SK-MEL-5 (cell line): ENCODE results near the gene HAAO. TPM values are rescaled to one million over a fixed set of nuclear protein-coding genes. Genes with fewer than 3 reads are reported as not detected.

Experiments
- DNase-seq: peaks from one replicate; pipeline ENCODE4 v3.0.0-alpha.2; 2016; ENCODE audit warnings: low read depth, low spot score
- in situ Hi-C: cut with HindIII; loops from 2 replicates; pipeline ENCODE4 v1.10.0; 2016; ENCODE audit warnings: low sequenced_read_pairs, high pct_unique_total_duplicates, low pct_unique_long_range_greater_than_20kb
- total RNA-seq: library from RNA; depleted of rRNA; stranded (reverse); fragments of >200 nt; shearing (Covaris generic); gene quantifications from 2 replicates; pipeline ENCODE4 v1.2.3, GENCODE V29; 2014

HAAO gene
- total RNA-seq, 1 experiment from 2014 or later: not detected

DNA sequence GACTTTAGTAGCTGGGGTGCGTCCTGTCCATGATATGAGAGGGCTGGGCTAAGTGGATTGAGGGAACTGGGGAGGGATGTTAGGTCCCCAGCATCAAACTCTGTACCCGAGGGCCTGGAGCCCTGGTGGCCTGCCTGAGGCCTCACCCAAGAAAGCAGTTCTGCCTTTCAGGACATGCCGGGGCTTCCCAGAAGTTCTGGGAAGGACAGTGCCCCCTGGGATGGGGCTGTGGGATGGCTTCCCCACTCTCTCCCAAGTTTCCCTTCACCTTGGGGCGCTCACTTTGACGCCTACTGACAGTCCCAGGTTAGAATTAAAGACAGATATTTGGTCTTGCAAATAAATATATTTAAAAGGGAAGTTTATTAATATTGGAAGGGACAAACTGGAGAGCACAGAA, 30.2 kb downstream of the HAAO start:
- in situ Hi-C loops: no loop called here
- no peak for DNase-seq

GRCh38 chr2:42761554-42761953, 30.8 kb downstream of the HAAO start:
- in situ Hi-C loops: no loop called here
- DNase-seq: no peak

GRCh38 chr2:42758751-42759150, 33.6 kb downstream of the HAAO start:
- no peak for DNase-seq
- in situ Hi-C loops: no loop called here

- no peak for DNase-seq
- in situ Hi-C loops: no loop called here
Measured at GRCh38 chr2:42757981-42758740, 34.2 kb downstream of the HAAO start.

GRCh38 chr2:42756966-42757513, 35.3 kb downstream of the HAAO start:
- DNase-seq: no peak
- in situ Hi-C loops: no loop called here

DNA sequence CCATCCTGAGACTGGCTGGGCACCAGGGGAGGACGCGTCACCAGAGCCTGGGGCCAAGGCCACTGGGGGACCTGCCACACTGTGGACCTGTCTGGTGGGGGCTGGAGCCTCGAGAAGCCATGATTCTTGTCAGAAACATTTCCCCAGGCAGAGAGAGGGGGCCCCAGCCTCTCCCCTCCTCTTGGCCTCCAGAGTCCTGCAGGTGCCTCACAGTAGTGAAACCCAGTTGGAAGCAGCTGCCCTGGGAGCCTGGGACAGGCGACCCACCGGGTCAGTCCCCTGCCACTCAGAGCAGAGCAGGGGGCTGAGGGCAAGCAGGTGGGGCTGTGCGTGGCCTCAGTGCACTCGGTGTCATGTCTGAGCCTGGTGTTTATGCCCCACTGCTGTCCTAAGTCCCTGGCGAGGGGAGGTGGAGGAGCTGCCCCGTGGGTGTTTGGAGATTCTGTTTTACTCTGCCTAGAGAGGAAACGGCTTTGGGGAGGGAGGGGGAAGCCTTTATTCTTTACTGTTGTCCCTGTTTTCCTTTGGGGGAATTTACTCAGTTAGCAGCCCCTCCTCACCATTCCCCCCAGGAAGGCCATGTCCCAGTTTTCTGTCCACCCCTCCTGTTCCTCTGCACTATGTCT, 36.1 kb downstream of the HAAO start:
- in situ Hi-C loops: no loop called here
- no peak for DNase-seq

DNA sequence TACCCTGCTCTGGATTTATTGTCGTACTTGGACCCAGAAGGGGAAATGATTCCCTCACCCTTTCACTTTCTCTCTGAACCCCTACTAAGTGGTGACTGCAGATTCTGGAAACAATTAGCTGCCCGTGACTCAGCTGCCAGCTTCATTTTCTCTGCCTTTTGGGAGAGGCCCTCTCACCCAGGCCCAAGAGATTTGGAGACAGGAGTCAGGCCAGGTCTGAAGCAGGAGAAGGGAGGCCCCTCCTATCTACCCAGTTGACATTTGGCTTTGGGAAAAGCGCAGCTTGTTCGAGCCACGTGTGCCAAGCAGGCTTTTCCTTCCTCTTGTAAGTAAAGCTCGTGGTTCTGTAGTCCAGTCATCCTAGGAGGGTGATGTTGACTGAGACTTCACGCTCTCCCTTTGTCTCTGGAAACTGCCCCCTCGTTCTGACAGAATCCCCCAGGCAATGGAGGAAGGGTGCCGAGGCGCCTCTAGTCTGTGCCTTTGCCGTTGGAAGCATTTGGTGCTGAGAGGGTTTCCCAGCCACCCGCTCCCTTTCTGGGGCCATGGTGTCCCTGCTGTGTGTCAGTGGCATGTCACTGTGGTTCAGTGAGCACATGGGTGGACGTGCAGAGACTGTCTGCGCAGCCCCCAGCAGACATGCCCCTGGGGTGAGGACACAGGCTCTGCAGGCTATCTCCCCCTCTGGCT, 37.0 kb downstream of the HAAO start:
- no peak for DNase-seq
- in situ Hi-C loops: no loop called here

- in situ Hi-C loops: no loop called here
- DNase-seq: no peak
Measured at GRCh38 chr2:42754776-42755140, 37.6 kb downstream of the HAAO start.

- in situ Hi-C loops: no loop called here
- DNase-seq: no peak
Measured at GRCh38 chr2:42754021-42754775, 38.2 kb downstream of the HAAO start.

DNA sequence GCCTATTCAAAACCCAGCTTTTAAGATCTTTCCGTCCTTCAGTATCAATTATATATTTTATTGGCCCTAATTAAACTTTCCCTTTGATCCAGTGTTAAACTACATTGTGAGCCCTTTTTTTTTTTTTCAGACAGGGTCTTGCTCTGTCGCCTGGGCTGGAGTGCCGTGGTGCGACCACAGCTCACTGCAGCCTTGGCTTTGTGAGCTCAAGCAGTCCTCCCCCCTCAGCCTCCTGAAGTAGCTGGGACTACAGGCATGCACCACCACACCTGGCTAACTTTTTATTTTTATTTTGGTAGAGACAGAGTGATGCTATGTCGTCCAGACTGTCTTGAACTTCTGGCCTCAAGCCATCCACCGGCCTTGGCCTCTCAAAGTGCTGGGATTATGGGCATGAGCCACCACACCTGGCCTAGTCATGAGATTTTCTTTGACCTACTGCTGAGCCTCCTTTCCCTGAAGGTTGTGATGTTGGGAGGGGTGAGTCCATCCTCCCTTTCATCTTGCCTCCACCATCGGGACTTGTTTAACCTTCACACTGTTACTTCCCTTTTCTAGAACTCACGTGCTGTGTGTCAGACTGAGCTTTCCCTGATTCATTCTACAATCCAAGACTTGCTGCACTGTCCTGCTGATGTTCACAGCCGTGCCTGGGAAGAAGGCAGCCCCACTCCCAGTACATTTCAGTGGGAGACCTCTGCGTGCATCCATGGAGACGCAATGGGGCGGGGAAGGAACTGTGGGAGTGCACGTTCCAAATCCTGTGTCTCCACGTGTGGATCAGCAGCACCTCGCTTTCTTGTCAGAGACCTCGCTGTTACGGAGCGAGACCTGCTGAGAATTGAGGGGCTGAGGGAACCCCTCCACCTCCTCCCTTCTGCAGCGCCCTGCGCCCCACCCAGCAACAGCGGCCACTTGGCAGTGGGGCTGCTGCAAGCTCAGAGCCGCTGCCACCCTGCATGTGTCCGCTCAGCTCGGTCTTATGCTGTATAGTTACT, 39.3 kb downstream of the HAAO start:
- in situ Hi-C loops: no loop called here
- no peak for DNase-seq

DNA sequence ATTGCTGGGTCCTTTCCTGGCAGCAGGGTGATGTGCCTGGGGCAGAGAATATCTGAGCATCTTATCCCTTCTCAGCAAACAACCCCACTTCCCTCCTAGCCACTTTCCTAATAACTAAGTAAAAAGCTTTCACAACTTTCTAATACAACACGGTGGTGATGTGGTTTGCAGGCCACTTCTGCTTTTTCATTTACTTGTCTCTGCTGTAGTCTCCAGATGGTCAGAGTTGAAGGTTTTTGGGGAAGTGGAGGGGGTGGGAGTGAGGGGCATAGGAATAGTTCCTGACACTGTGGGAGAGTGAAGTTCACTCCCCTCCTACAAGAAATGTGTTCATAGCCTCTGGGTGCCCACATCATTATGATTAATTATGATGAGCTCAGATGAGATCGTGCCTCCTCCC, 40.1 kb downstream of the HAAO start:
- in situ Hi-C loops: no loop called here
- no peak for DNase-seq

DNA sequence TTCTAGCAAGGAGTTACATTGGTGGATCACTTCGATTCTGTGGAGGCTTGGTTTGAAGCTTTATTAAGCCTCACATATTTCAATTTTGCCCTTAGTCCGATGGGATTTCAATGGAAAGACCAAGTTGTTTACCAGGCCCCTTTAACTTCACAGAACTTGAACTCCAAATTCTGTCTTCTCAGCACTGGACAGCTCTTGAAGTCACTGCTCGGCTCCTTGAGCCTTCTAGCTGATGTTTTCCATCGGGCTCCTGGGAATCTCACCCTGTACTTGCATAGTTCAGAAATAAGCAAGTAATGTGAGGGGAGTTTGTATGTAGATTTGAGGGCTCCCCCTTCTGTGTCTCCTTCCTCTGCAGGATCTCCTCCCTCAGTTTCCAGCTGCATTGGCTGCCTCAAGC, 43.5 kb downstream of the HAAO start:
- no peak for DNase-seq
- in situ Hi-C loops: no loop called here

DNA sequence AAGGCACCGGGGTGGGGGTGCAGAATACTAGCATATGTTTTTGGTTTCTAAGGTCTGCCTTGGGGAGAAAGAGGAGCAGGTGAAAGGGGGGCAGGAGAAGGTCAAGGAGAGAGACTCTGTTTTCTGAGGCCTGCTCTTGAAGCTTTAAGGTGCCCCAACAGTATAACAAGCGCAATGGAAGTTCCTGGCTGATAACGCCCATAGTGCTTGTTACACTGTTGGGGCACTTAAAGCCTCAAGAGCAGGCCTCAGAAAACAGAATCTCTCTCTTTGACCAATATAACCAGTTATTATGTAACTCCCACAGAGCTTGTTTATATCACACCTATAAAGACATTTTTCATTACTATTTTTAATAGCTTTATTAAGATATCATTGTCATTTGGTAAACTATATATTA, 45.0 kb downstream of the HAAO start:
- in situ Hi-C loops: no loop called here

DNA sequence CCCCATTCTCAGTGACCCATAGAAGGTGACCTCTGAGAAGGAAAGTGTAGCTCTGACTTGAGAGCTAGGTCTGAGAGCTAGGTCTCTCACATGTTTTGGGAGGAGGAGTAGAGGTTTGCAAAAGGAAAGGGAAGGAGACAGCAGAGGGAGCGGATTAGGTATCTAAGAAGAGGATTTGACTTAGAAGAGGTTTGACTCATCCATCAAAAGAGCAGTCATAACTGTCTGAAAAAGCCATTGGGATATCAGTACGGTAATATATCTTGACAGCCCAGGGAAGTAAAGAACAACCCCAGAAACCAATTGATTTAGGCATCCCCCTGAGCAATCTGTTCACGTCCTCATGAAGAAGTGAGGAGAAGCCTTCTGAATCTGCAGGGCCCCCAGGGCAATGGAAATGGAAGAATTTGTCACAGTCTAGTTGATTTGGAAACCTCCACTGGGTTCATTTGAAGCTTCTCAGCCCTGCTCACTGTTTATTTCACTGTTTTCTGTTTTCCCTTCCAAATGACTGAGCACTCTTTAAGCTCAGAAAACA, 47.8 kb downstream of the HAAO start:
- no peak for DNase-seq
- in situ Hi-C loops: no loop called here

More for the DNA sequence above, 45.0 kb downstream of the HAAO start:
- no peak for DNase-seq

DNA sequence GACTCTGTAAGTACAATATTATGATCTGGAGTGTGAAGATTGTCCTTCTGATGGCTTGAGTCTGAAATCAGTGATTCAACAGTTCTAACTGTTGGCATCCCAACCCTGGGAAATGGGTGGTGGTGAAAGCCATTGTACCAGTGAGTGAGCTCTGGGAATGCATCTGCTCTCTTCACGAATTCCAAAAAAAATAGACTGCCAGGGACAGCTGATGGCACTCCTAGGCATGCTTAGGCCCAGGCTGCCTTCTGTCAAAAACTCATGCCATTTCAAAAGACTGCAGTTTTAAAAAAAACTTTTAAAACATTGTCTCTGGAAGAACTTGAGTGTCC, 48.8 kb downstream of the HAAO start:
- in situ Hi-C loops: no loop called here
- no peak for DNase-seq

GRCh38 chr2:42742740-42743658, 49.4 kb downstream of the HAAO start:
- in situ Hi-C loops: no loop called here
- peak; percentile 64 for DNase-seq
